IgD-negative memory B cell (primary cell): Measurements from ENCODE around the gene OSTM1. TPM values are rescaled to one million over a fixed set of nuclear protein-coding genes. Genes with fewer than 3 reads are reported as not detected.
"Not testable (repeated sequence)": the region's sequence is repeated elsewhere in the genome, so short reads cannot be mapped to it uniquely, and the experiment has no call there.

Experiments
- H3K27ac Mint-ChIP-seq, 3 donors: one replicate each; pipeline ENCODE4 v1.8.0; 2020 to 2022; ENCODE audit warnings: mild to moderate bottlenecking in 3 of 3, mixed read lengths in 3 of 3, moderate library complexity in 1 of 3
- H3K27me3 Mint-ChIP-seq: one replicate; pipeline ENCODE4 v1.8.0; 2021; ENCODE audit warnings: mixed read lengths
- H3K36me3 Mint-ChIP-seq: one replicate; pipeline ENCODE4 v1.8.0; 2020; ENCODE audit warnings: mild to moderate bottlenecking, mixed read lengths
- H3K4me1 Mint-ChIP-seq, 3 donors: one replicate each; pipeline ENCODE4 v1.8.0; 2020 to 2022; ENCODE audit warnings: mixed read lengths in 3 of 3, mild to moderate bottlenecking in 1 of 3
- H3K4me3 Mint-ChIP-seq, 4 donors: one replicate each; pipeline ENCODE4 v1.8.0; 2020 to 2022; ENCODE audit warnings: mild to moderate bottlenecking in 4 of 4, mixed read lengths in 4 of 4, moderate library complexity in 3 of 4
- H3K9me3 Mint-ChIP-seq, 3 donors: one replicate each; pipeline ENCODE4 v1.8.0; 2020 to 2021; ENCODE audit warnings: mixed read lengths in 3 of 3, mild to moderate bottlenecking in 1 of 3
- polyA plus RNA-seq: library from polyadenylated mRNA; unstranded; fragments of 300-500 nt; fragmentation: Illumina TruSeq; gene quantifications from one replicate; pipeline ENCODE4 v1.2.3, GENCODE V29; 2021

Gene OSTM1
- polyA plus RNA-seq, 1 donor from 2014 or later: 29.9 TPM

- not testable (repeated sequence) for H3K4me1 Mint-ChIP-seq, H3K4me3 Mint-ChIP-seq, H3K27ac Mint-ChIP-seq, H3K9me3 Mint-ChIP-seq, H3K27me3 Mint-ChIP-seq
- peaks cover 15% of the 10 kb centered on the region for H3K36me3 Mint-ChIP-seq
Measured at GRCh38 chr6:108016283-108016682, 58.3 kb downstream of the OSTM1 start.

- no peaks in the 10 kb centered on the region for H3K4me1 Mint-ChIP-seq
- H3K27me3 Mint-ChIP-seq: no peaks in the 10 kb centered on the region
- no peak overlapping the region for H3K27ac Mint-ChIP-seq
- H3K4me3 Mint-ChIP-seq: peak overlapping the region in 1 of 4 donors; percentile 10
- peaks cover 18% of the 10 kb centered on the region for H3K36me3 Mint-ChIP-seq
- H3K9me3 Mint-ChIP-seq: peaks cover 10 to 21% (median 11%) of the 10 kb centered on the region in 3 donors
Measured at GRCh38 chr6:108013787-108014439, 60.6 kb downstream of the OSTM1 start.

GRCh38 chr6:108009894-108010293 lies 64.6 kb downstream of the OSTM1 start:
- peaks cover 7 to 12% (median 9%) of the 10 kb centered on the region in 3 donors for H3K9me3 Mint-ChIP-seq
- H3K4me3 Mint-ChIP-seq: no peak overlapping the region
- H3K27me3 Mint-ChIP-seq: no peaks in the 10 kb centered on the region
- peaks cover 0 to 3% (median 0%) of the 10 kb centered on the region in 3 donors for H3K4me1 Mint-ChIP-seq
- no peak overlapping the region for H3K27ac Mint-ChIP-seq
- peaks cover 18% of the 10 kb centered on the region for H3K36me3 Mint-ChIP-seq

GRCh38 chr6:108009258-108009657 lies 65.3 kb downstream of the OSTM1 start:
- not testable (repeated sequence) for H3K27me3 Mint-ChIP-seq

GRCh38 chr6:108008363-108008762 lies 66.2 kb downstream of the OSTM1 start:
- Mint-ChIP-seq H3K27me3 (no peaks in the 10 kb centered on the region), H3K4me1 (peaks cover 0 to 4% (median 0%) of the 10 kb centered on the region in 3 donors), H3K4me3 (no peak overlapping the region), H3K9me3 (peaks cover 2 to 12% (median 8%) of the 10 kb centered on the region in 3 donors), H3K27ac (no peak overlapping the region), H3K36me3 (peaks cover 9% of the 10 kb centered on the region)

More at GRCh38 chr6:108009258-108009657, 65.3 kb downstream of the OSTM1 start:
- Mint-ChIP-seq H3K4me3 (peak overlapping the region in 1 of 4 donors; percentile 71), H3K36me3 (peaks cover 15% of the 10 kb centered on the region), H3K9me3 (peaks cover 6 to 12% (median 10%) of the 10 kb centered on the region in 3 donors)
- not testable (repeated sequence) for H3K27ac Mint-ChIP-seq, H3K4me1 Mint-ChIP-seq

- no peak overlapping the region for H3K27ac Mint-ChIP-seq
- H3K27me3 Mint-ChIP-seq: no peaks in the 10 kb centered on the region
- H3K4me1 Mint-ChIP-seq: peaks cover 0 to 5% (median 4%) of the 10 kb centered on the region in 3 donors
- H3K9me3 Mint-ChIP-seq: peaks cover 0 to 12% (median 8%) of the 10 kb centered on the region in 3 donors
- H3K36me3 Mint-ChIP-seq: peaks cover 7% of the 10 kb centered on the region
- no peak overlapping the region for H3K4me3 Mint-ChIP-seq
Measured at GRCh38 chr6:108005961-108006360, 68.6 kb downstream of the OSTM1 start.

GRCh38 chr6:108004861-108005260 lies 69.7 kb downstream of the OSTM1 start:
- no peaks in the 10 kb centered on the region for H3K27me3 Mint-ChIP-seq
- peaks cover 0 to 5% (median 4%) of the 10 kb centered on the region in 3 donors for H3K4me1 Mint-ChIP-seq
- H3K4me3 Mint-ChIP-seq: no peak overlapping the region
- H3K36me3 Mint-ChIP-seq: peaks cover 7% of the 10 kb centered on the region
- no peak overlapping the region for H3K27ac Mint-ChIP-seq
- H3K9me3 Mint-ChIP-seq: peaks cover 0 to 10% (median 8%) of the 10 kb centered on the region in 3 donors

GRCh38 chr6:108002365-108003221 lies 71.9 kb downstream of the OSTM1 start:
- Mint-ChIP-seq H3K27me3 (no peaks in the 10 kb centered on the region), H3K27ac (no peak overlapping the region), H3K36me3 (peaks cover 5% of the 10 kb centered on the region), H3K4me1 (peaks cover 0 to 5% (median 4%) of the 10 kb centered on the region in 3 donors), H3K9me3 (peaks cover 0 to 4% (median 0%) of the 10 kb centered on the region in 3 donors), H3K4me3 (no peak overlapping the region)

- no peak overlapping the region for H3K27ac Mint-ChIP-seq
Measured at GRCh38 chr6:108001696-108002231, 72.8 kb downstream of the OSTM1 start.

GRCh38 chr6:108000259-108000658 lies 74.3 kb downstream of the OSTM1 start:
- H3K36me3 Mint-ChIP-seq, H3K9me3 Mint-ChIP-seq, H3K27ac Mint-ChIP-seq, H3K4me3 Mint-ChIP-seq, H3K27me3 Mint-ChIP-seq, H3K4me1 Mint-ChIP-seq: not testable (repeated sequence)

More at GRCh38 chr6:108001696-108002231, 72.8 kb downstream of the OSTM1 start:
- Mint-ChIP-seq H3K9me3 (peaks cover 0 to 4% (median 0%) of the 10 kb centered on the region in 3 donors), H3K27me3 (no peaks in the 10 kb centered on the region), H3K4me1 (peaks cover 0 to 5% (median 2%) of the 10 kb centered on the region in 3 donors), H3K4me3 (no peak overlapping the region), H3K36me3 (peaks cover 2% of the 10 kb centered on the region)

GRCh38 chr6:107999341-107999740 lies 75.2 kb downstream of the OSTM1 start:
- Mint-ChIP-seq H3K36me3 (peaks cover 2% of the 10 kb centered on the region), H3K9me3 (peaks cover 0 to 2% (median 0%) of the 10 kb centered on the region in 3 donors), H3K27me3 (no peaks in the 10 kb centered on the region), H3K4me3 (no peak overlapping the region), H3K4me1 (peaks cover 0 to 5% (median 2%) of the 10 kb centered on the region in 3 donors), H3K27ac (no peak overlapping the region)

GRCh38 chr6:107991772-107992550 lies 82.6 kb downstream of the OSTM1 start:
- H3K27me3 Mint-ChIP-seq: peaks cover 2% of the 10 kb centered on the region
- H3K4me1 Mint-ChIP-seq: peaks cover 0 to 7% (median 5%) of the 10 kb centered on the region in 3 donors
- H3K36me3 Mint-ChIP-seq: no peaks in the 10 kb centered on the region
- no peak overlapping the region for H3K27ac Mint-ChIP-seq
- no peaks in the 10 kb centered on the region for H3K9me3 Mint-ChIP-seq
- H3K4me3 Mint-ChIP-seq: peak overlapping the region in 1 of 4 donors; percentile 0
